SK-N-SH (cell line): ENCODE measurements around the gene TIMELESS. TPM values are rescaled to one million over a fixed set of nuclear protein-coding genes. Genes with fewer than 3 reads are reported as not detected.
A peak's percentile ranks its signal among the peaks of the same experiment; 100 is the strongest.

Experiments
- CTCF ChIA-PET: fragments of 300-600, 350-600 bp; formaldehyde crosslinking; extraction: SDS; loops from one replicate; lab custom pipeline; 2021; lab: Yijun Ruan, JAX
- POLR2A ChIA-PET: fragments of 350-600 bp; sonication (Branson Sonifier 250); formaldehyde crosslinking; extraction: SDS; loops from one replicate; lab custom pipeline; 2020; ENCODE audit warnings: antibody characterized with exemption, inconsistent platforms; lab: Yijun Ruan, JAX
- DNase-seq: peaks from one replicate; pipeline ENCODE4 v3.0.0; 2012
- H2AFZ ChIP-seq: fragments of 200-600 bp; sonication (generic); 2 replicates; pipeline ENCODE4 v1.8.1; 2016; ENCODE audit warnings: antibody characterized with exemption, mild to moderate bottlenecking, low read depth
- H3F3A ChIP-seq: fragments of 200-600 bp; sonication (generic); replicated peaks from 2 replicates; pipeline ENCODE3; 2016; ENCODE audit warnings: antibody characterized with exemption, mild to moderate bottlenecking; ENCODE audit not compliant: insufficient read depth
- H3K27ac ChIP-seq, 2 experiments: fragments of 200-500 bp in 1 of 2; fragments of 200-600 bp in 1 of 2; sonication (Bioruptor generic) in 1 of 2; sonication (generic), shearing (Covaris generic) in 1 of 2; 2 replicates each; pipeline versions ENCODE4 v1.5.1 to v1.6.1; 2014 to 2016; ENCODE audit warnings: low read depth in 2 of 2, inconsistent platforms in 1 of 2, low read length in 1 of 2, mild to moderate bottlenecking in 1 of 2, mixed read lengths in 1 of 2
- H3K27me3 ChIP-seq: fragments of 200-600 bp; sonication (generic), shearing (Covaris generic); 2 replicates; pipeline ENCODE4 v1.6.1; 2016; ENCODE audit warnings: mixed run types; ENCODE audit not compliant: insufficient read depth
- H3K36me3 ChIP-seq, 2 experiments: fragments of 200-500 bp in 1 of 2; fragments of 200-600 bp in 1 of 2; sonication (Bioruptor generic) in 1 of 2; sonication (generic) in 1 of 2; replicated peaks in 1 of 2; 2 replicates each; pipeline versions ENCODE3 to v1.5.1; 2014 to 2016; ENCODE audit warnings: low read length in 1 of 2, mild to moderate bottlenecking in 1 of 2; ENCODE audit not compliant: insufficient read depth in 2 of 2, control insufficient read depth in 1 of 2
- H3K4me1 ChIP-seq, 2 experiments: fragments of 200-500 bp in 1 of 2; fragments of 200-600 bp in 1 of 2; sonication (Bioruptor generic) in 1 of 2; sonication (generic), shearing (Covaris generic) in 1 of 2; 2 replicates each; pipeline versions ENCODE4 v1.5.1 to v1.6.1; 2014 to 2016; ENCODE audit warnings: low read depth in 1 of 2, low read length in 1 of 2, mixed run types in 1 of 2; ENCODE audit not compliant: insufficient read depth in 2 of 2, control insufficient read depth in 1 of 2
- H3K4me2 ChIP-seq: fragments of 200-600 bp; sonication (generic), shearing (Covaris generic); 2 replicates; pipeline ENCODE4 v1.6.1; 2017; ENCODE audit warnings: mixed run types
- H3K4me3 ChIP-seq, 2 experiments: fragments of 200-500 bp in 1 of 2; fragments of 200-600 bp in 1 of 2; sonication (Bioruptor generic) in 1 of 2; sonication (generic), shearing (Covaris generic) in 1 of 2; 2 replicates each; pipeline versions ENCODE4 v1.5.1 to v1.8.1; 2014 to 2016; ENCODE audit warnings: low read depth in 2 of 2, inconsistent platforms in 1 of 2, low read length in 1 of 2, mild to moderate bottlenecking in 1 of 2, mixed read lengths in 1 of 2, moderate library complexity in 1 of 2
- H3K79me2 ChIP-seq: fragments of 200-600 bp; sonication (generic); 2 replicates; pipeline ENCODE4 v1.8.1; 2017; ENCODE audit warnings: mild to moderate bottlenecking; ENCODE audit not compliant: insufficient read depth
- H3K9ac ChIP-seq: fragments of 200-600 bp; sonication (generic); 2 replicates; pipeline ENCODE4 v1.6.1; 2017; ENCODE audit warnings: mixed run types
- H3K9me2 ChIP-seq: fragments of 200-600 bp; sonication (generic); 2 replicates; pipeline ENCODE4 v1.6.1; 2017; ENCODE audit warnings: mixed run types
- H3K9me3 ChIP-seq: fragments of 200-600 bp; sonication (generic); 2 replicates; pipeline ENCODE4 v1.6.1; 2017; ENCODE audit warnings: mixed run types, mild to moderate bottlenecking, moderate library complexity
- H4K20me1 ChIP-seq: fragments of 200-600 bp; sonication (generic); 2 replicates; pipeline ENCODE4 v1.6.1; 2017; ENCODE audit warnings: mild to moderate bottlenecking, mixed run types; ENCODE audit not compliant: insufficient read depth
- CHD2 ChIP-seq: fragments of 150-350 bp; IDR thresholded peaks from 2 replicates; pipeline ENCODE4 v1.6.1; 2018; ENCODE audit warnings: low read length; ENCODE audit not compliant: partially characterized antibody
- FOSL2 ChIP-seq: IDR thresholded peaks from 2 replicates; pipeline ENCODE4 v1.4.0; 2012; ENCODE audit warnings: low read depth, mild to moderate bottlenecking, moderate library complexity, borderline replicate concordance
- GATA2 ChIP-seq: sonication (generic); formaldehyde crosslinking; IDR thresholded peaks from 2 replicates; pipeline ENCODE4 v1.5.0; 2020; ENCODE audit warnings: mild to moderate bottlenecking, missing genetic modification reagents
- JUND ChIP-seq: IDR thresholded peaks from 2 replicates; pipeline ENCODE4 v1.4.0; 2012
- MXI1 ChIP-seq: IDR thresholded peaks from 2 replicates; pipeline ENCODE4 v1.6.1; 2012; ENCODE audit warnings: mild to moderate bottlenecking, low read depth, low read length, improper control_type of control experiment
- NFIC ChIP-seq: IDR thresholded peaks from 2 replicates; pipeline ENCODE4 v1.4.0; 2012; ENCODE audit warnings: borderline replicate concordance
- NRF1 ChIP-seq: IDR thresholded peaks from 2 replicates; pipeline ENCODE4 v1.6.1; 2012; ENCODE audit warnings: low read depth, mild to moderate bottlenecking, low read length
- POLR2AphosphoS5 ChIP-seq: IDR thresholded peaks from 2 replicates; pipeline ENCODE4 v1.6.1; 2012; ENCODE audit warnings: low read depth, low read length
- RCOR1 ChIP-seq: fragments of 150-350 bp; IDR thresholded peaks from 2 replicates; pipeline ENCODE4 v1.6.1; 2017; ENCODE audit warnings: antibody characterized with exemption, low read length
- RFX5 ChIP-seq: IDR thresholded peaks from 2 replicates; pipeline ENCODE4 v1.6.1; 2012; ENCODE audit warnings: mild to moderate bottlenecking, improper control_type of control experiment, low read length
- TCF12 ChIP-seq: IDR thresholded peaks from 2 replicates; pipeline ENCODE4 v1.4.0; 2012
- polyA plus RNA-seq, 3 experiments: library from polyadenylated mRNA; depleted of rRNA; stranded (reverse); fragments of >200 nt; gene quantifications; 2 replicates each; pipeline ENCODE4 v1.2.3, GENCODE V29; 2012
- TF ChIP-seq, protein P1 (sequence below): IDR thresholded peaks from 2 replicates; pipeline ENCODE4 v1.6.1; 2012; ENCODE audit warnings: mild to moderate bottlenecking, low read depth, low read length, moderate library complexity
- TF ChIP-seq, protein P2 (sequence below): fragments of 150-350 bp; IDR thresholded peaks from 2 replicates; pipeline ENCODE4 v1.6.1; 2017; ENCODE audit warnings: antibody characterized with exemption, low read length, low read depth, borderline replicate concordance
- TF ChIP-seq, protein P3 (sequence below): fragments of 200-600 bp; sonication (generic); IDR thresholded peaks from 2 replicates; pipeline ENCODE4 v1.6.1; 2017; ENCODE audit warnings: antibody characterized with exemption, mild to moderate bottlenecking, moderate library complexity
- TF ChIP-seq, protein P4 (sequence below): IDR thresholded peaks from 2 replicates; pipeline ENCODE4 v1.4.0; 2012; ENCODE audit warnings: low read depth
- TF ChIP-seq, protein P5 (sequence below): IDR thresholded peaks from 2 replicates; pipeline ENCODE4 v1.4.0; 2012; ENCODE audit warnings: low read depth, borderline replicate concordance

Gene TIMELESS
- polyA plus RNA-seq, 1 of the 3 experiments (the other 2 are of a cell fraction), result 5.4 TPM

DNA sequence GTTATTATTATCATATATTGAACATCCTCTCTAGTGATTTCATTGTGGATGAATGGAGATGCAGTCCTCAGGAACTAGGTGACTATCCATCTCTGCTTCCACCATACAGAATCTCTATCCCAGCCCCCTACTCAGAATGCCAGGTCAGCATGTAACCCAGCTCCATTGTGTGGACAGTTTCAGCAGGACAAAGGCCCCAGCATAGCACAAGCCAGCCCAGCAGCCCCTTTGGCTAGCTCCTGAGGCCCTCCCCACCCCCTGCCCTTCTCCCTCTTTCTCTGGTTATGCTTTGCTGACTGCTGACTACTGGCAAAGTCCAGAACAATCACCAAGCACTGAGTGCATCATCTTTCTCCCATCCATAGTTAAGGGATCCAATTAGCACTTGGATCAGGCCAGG, 13.3 kb upstream of the TIMELESS start:
- 0 out of 2 replicates have a peak overlapping the region, but pooled peaks have one; percentile 8 for H2AFZ ChIP-seq
- H3K9ac ChIP-seq, result no peak overlapping the region
- CTCF ChIA-PET, result interaction anchor here (1.6 to 2.3 kb wide), 2 partner anchors 147 to 273 kb away, joined by 7 to 15 read pairs; partner anchors contain the start of genes CNPY2 and SMARCC2
- no peak overlapping the region for H3K4me3 ChIP-seq
- POLR2A ChIA-PET, result no interaction called here
- peaks cover 12% of the 10 kb centered on the region for H3F3A ChIP-seq
- no peak overlapping the region for H3K4me2 ChIP-seq
- no peaks in the 10 kb centered on the region for H3K9me3 ChIP-seq
- no peaks in the 10 kb centered on the region; a peak in 1 of 4 replicates for H3K4me1 ChIP-seq
- no peaks in the 10 kb centered on the region for H3K79me2 ChIP-seq
- DNase-seq, result no peak
- no peaks in the 10 kb centered on the region for H3K36me3 ChIP-seq
- H3K9me2 ChIP-seq, result no peaks in the 10 kb centered on the region
- H4K20me1 ChIP-seq, result no peaks in the 10 kb centered on the region
- TF ChIP-seq JUND (no peak), RCOR1 (no peak), RFX5 (no peak), POLR2AphosphoS5 (no peak), CHD2 (no peak), GATA2 (CRISPR knock-in tag) (no peak), TCF12 (no peak), NFIC (no peak), FOSL2 (no peak), NRF1 (no peak), MXI1 (no peak)
- TF ChIP-seq, protein P1, sequence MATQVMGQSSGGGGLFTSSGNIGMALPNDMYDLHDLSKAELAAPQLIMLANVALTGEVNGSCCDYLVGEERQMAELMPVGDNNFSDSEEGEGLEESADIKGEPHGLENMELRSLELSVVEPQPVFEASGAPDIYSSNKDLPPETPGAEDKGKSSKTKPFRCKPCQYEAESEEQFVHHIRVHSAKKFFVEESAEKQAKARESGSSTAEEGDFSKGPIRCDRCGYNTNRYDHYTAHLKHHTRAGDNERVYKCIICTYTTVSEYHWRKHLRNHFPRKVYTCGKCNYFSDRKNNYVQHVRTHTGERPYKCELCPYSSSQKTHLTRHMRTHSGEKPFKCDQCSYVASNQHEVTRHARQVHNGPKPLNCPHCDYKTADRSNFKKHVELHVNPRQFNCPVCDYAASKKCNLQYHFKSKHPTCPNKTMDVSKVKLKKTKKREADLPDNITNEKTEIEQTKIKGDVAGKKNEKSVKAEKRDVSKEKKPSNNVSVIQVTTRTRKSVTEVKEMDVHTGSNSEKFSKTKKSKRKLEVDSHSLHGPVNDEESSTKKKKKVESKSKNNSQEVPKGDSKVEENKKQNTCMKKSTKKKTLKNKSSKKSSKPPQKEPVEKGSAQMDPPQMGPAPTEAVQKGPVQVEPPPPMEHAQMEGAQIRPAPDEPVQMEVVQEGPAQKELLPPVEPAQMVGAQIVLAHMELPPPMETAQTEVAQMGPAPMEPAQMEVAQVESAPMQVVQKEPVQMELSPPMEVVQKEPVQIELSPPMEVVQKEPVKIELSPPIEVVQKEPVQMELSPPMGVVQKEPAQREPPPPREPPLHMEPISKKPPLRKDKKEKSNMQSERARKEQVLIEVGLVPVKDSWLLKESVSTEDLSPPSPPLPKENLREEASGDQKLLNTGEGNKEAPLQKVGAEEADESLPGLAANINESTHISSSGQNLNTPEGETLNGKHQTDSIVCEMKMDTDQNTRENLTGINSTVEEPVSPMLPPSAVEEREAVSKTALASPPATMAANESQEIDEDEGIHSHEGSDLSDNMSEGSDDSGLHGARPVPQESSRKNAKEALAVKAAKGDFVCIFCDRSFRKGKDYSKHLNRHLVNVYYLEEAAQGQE, result no peak
- TF ChIP-seq, protein P2, sequence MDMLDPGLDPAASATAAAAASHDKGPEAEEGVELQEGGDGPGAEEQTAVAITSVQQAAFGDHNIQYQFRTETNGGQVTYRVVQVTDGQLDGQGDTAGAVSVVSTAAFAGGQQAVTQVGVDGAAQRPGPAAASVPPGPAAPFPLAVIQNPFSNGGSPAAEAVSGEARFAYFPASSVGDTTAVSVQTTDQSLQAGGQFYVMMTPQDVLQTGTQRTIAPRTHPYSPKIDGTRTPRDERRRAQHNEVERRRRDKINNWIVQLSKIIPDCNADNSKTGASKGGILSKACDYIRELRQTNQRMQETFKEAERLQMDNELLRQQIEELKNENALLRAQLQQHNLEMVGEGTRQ, result no peak
- TF ChIP-seq, protein P3, sequence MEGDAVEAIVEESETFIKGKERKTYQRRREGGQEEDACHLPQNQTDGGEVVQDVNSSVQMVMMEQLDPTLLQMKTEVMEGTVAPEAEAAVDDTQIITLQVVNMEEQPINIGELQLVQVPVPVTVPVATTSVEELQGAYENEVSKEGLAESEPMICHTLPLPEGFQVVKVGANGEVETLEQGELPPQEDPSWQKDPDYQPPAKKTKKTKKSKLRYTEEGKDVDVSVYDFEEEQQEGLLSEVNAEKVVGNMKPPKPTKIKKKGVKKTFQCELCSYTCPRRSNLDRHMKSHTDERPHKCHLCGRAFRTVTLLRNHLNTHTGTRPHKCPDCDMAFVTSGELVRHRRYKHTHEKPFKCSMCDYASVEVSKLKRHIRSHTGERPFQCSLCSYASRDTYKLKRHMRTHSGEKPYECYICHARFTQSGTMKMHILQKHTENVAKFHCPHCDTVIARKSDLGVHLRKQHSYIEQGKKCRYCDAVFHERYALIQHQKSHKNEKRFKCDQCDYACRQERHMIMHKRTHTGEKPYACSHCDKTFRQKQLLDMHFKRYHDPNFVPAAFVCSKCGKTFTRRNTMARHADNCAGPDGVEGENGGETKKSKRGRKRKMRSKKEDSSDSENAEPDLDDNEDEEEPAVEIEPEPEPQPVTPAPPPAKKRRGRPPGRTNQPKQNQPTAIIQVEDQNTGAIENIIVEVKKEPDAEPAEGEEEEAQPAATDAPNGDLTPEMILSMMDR, result no peak
- TF ChIP-seq, protein P4, sequence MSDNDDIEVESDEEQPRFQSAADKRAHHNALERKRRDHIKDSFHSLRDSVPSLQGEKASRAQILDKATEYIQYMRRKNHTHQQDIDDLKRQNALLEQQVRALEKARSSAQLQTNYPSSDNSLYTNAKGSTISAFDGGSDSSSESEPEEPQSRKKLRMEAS, result no peak
- TF ChIP-seq, protein P5, sequence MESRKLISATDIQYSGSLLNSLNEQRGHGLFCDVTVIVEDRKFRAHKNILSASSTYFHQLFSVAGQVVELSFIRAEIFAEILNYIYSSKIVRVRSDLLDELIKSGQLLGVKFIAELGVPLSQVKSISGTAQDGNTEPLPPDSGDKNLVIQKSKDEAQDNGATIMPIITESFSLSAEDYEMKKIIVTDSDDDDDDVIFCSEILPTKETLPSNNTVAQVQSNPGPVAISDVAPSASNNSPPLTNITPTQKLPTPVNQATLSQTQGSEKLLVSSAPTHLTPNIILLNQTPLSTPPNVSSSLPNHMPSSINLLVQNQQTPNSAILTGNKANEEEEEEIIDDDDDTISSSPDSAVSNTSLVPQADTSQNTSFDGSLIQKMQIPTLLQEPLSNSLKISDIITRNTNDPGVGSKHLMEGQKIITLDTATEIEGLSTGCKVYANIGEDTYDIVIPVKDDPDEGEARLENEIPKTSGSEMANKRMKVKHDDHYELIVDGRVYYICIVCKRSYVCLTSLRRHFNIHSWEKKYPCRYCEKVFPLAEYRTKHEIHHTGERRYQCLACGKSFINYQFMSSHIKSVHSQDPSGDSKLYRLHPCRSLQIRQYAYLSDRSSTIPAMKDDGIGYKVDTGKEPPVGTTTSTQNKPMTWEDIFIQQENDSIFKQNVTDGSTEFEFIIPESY, result no peak
- H3K27me3 ChIP-seq, result no peaks in the 10 kb centered on the region
- no peak overlapping the region for H3K27ac ChIP-seq
